NCI-H2171 (cell line): ENCODE measurements around the gene MRPL52.
A peak's percentile ranks its signal among the peaks of the same experiment; 100 is the strongest.
"Not testable (repeated sequence)": the region's sequence is repeated elsewhere in the genome, so short reads cannot be mapped to it uniquely, and the experiment has no call there.

Experiments used
- DNase-seq: peaks from one replicate; lab custom pipeline; 2025; lab: John Stamatoyannopoulos, UW

Gene MRPL52

DNA sequence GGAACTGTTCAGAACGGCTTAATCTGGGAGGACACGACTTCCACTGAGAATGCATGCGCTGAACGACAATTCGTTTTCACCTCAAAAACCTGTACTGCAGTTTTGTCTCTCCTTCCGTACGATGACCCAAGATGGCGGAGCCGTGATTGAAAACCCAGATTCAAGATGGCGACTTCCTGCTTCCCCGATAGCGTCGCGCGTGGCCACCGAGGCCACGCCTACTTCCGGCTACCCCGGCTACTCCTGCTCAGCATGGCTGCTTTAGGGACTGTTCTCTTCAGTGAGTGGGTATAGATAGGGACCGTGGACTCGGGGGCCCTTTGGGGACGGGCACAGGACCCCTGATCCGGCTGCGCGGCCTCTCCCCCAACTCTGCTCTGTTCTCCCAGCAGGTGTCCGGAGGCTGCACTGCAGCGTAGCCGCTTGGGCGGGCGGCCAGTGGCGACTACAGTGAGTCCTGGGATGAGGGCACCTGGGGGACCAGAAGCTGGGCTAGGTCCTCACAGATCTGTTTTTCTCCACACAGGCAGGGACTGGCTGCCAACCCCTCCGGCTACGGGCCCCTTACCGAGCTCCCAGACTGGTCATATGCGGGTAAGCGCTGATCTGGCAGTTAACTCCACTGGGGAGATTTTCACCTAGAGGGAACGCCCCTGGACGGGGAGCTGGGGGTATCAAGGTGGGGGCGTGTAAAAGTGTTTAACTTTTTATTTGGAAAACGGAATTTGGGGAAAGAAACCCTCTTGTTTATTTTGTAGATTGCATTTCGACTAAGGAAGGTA, at the start of gene MRPL52:
Gene MRPL52, plus strand, starts transcription at position 227 of the 782 bp plus-strand sequence. Its CDS starts 26 bp downstream, at position 253.
- DNase-seq, result peak; percentile 100

DNA sequence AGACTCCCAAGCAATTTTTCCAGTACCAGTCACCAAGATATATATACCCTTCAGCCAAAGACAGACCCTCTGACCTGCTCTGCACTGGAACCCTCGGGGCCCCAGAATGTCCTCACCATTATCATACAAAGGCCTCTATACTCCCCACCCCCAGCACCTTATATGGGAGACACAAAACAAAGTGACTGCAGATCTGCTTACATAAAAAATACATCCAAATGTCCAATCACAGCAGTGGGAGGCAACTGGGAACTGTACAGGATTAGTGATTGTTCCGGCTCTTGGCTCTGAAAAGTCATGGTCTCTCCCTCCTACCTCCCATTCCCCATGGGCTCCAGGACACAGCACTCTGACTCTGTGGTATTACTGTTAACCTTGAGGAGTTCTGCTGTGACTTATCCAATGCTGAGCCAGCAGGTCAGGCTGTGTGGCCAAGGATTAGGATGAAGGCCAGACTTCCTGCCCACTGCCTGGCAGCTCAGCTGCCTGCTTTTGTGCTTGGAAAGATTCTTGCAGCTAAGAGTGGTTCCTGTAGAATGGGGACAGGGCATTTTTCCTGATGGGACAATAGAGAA, 49.5 kb upstream of the MRPL52 start:
- no peak for DNase-seq

DNA sequence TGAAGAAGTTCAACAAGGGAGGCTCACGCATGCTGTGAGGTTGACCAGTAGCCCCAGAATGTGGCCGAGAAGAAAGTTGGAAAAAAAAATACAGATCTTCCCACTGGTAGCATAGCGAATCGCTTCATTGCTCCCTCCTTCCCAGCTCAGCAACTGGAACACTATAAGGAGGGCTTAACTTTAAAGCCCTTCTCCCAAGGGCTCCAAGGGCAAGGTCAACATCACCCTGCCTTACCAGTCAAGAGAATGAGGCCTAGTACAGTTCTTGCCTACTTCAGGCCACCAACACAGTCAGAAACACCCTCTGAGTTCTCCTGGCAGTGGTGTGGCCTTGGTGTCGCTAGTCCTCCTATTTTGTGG, 48.8 kb upstream of the MRPL52 start:
- no peak for DNase-seq

DNA sequence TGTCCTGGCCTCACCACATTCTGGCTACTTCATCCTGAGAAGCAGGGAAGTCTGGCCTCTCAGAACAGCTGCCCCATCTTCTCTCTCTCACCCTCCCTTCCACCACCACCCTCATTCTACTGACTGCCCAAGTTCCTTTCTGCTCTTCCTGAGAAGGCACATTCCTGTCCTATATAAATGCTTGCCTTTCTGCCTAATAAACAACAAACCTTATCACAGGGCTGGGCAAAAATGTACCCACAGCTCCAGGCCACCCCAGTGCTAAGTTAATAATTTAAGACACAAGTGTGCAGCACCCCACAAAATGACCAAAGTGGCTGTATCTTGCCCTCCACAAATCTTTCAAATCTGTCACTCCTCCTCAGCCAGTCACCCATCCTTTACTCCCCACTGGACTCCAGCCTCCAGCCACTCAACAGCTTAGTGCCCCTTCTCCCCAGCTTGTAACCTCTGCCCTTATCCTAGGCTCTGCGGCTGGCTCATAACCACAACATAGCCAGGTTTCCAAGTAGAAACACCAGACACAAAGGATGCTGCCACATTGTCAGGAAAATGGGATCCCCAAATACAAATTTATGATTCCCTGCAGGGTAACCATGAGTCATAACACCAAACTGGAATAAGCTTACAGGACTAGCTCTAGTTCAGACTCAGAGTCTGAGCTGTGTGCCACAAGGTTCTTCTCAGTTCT, 48.2 kb upstream of the MRPL52 start:
- DNase-seq, result no peak

DNA sequence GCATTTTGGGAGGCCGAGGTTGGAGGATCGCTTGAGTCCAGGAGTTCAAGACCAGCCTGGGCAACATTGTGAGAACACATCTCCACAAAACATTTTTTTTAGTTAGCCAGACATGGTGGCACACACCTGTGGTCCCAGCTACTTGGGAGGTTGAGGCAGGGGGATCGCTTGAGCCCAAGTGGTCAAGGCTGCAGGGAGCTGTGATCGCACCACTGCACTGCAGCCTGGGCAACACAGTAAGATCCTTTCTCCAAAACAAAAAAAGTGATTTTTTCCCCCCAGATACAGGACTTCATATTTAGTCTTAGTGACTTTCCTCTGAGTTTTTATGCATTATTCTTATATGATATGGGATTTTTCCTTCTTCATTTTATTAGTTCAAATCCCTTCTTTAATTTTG, 43.0 kb upstream of the MRPL52 start:
- no peak for DNase-seq

DNA sequence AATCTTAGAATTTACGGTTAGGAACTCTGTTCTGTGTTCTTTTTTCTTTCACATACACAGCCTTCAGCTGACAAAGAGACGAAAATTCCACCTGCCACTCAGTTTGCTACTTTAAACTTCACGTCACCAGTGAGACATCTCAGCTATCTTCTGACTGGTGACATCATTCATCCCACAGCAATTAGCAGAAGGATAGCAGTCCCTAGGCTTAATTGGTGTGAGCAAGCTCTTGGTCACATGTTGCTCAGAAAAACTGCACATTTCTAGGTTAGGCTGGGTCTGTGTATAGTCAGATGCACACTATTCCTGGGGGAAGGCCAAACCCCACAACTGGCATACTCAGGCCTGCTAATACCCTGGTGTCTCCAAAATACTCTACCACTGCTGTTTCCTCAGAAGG, 38.4 kb upstream of the MRPL52 start:
- no peak for DNase-seq

DNA sequence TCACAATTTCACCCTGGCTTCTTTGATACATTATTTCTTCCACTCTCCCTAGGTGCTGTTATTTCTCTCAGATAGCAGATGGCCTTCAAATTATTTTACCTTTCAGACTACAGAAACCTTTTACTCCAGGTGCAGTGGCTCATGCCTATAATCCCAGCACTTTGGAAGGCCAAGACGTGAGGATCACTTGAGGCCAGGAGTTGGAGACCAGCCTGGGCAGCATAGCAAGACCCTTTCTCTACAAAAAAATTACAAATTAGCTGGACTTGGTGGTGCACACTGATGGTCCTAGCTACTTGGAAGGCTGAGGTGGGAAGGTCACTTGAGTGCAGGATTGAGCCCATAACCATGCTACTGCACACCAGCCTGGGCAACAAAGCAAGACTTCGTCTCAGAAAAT, 37.5 kb upstream of the MRPL52 start:
- DNase-seq, result no peak

DNA sequence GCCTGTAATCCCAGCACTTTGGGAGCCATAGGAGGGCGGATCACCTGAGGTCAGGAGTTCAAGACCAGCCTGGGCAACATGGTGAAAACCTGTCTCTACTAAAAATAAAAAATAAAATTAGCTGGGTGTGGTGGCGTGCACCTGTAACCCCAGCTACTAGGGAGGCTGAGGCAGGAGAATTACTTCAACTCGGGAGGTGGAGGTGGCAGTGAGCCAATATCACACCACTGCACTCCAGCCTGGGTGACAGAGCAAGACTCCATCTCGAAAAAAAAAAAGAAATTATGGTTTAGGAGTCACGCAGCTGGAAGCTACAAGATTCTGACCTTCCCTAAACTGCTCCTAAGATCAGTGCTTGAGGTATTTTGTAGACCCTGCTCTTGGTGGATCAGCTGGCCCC, 36.1 kb upstream of the MRPL52 start:
- not testable (repeated sequence) for DNase-seq

DNA sequence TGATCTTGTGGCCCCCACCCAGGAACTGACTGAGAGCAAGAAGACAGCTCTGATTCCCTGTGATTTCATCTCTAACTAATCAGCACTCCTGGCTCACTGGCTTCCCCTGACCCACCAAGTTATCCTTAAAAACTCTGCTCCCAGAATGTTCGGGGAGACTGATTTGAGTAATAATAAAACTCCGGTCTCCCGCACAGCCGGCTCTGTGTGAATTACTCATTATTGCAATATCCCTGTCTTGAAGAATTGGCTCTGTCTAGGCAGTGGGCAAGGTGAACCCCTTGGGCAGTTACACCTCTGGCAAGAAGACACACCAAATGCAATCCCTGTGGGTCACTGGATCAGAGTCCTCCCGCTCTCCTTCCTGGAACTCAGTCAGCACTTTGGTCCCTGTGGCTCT, 35.7 kb upstream of the MRPL52 start:
- DNase-seq, result no peak

DNA sequence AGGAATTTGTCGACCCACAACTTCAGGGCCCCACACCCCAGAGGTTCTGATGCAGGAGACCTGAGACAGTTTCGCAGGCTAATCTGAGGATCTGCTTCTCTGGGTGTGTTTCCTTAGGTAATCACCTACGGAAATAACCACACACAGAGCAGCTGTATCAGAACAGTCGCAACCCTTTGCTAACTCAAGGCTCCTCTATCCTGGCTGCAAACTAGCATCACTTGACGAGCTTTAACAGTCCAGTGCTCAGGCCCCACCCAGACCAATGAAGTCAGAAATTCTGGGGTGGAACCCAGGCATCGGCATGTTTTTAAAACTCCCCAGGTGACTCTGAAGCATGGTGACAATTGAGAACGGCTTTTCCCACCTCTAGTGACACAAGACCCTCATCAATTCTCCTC, 35.1 kb upstream of the MRPL52 start:
- no peak for DNase-seq

DNA sequence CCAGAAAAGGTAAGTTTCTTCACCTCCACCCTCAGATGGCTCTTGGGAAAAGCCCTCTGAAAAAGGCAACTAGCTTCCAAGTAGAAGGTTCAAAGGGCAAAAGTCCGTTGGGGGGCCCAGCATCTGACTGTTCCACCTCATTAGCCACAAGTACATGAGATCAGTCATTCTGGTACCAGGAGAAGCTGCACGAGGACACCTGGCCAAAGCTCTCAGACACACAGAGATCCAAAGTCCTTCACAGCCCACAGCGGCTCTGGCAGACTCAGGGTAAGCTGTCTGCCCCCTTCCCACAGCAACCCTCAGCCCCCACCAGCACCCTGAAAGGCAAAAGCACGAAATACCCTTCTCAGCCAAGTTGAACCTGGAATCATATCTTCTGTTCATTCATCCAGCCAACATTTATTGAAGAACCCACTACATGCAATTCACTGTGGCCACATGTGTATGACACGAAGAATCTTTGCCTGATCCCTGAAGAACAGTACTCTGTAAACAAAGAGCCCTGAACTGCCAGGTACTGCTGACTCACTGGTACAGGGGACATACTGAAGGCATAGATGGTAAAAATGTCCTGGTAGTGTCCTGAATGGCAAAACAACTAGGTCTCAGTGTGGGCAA, 33.5 kb upstream of the MRPL52 start:
- DNase-seq, result no peak

DNA sequence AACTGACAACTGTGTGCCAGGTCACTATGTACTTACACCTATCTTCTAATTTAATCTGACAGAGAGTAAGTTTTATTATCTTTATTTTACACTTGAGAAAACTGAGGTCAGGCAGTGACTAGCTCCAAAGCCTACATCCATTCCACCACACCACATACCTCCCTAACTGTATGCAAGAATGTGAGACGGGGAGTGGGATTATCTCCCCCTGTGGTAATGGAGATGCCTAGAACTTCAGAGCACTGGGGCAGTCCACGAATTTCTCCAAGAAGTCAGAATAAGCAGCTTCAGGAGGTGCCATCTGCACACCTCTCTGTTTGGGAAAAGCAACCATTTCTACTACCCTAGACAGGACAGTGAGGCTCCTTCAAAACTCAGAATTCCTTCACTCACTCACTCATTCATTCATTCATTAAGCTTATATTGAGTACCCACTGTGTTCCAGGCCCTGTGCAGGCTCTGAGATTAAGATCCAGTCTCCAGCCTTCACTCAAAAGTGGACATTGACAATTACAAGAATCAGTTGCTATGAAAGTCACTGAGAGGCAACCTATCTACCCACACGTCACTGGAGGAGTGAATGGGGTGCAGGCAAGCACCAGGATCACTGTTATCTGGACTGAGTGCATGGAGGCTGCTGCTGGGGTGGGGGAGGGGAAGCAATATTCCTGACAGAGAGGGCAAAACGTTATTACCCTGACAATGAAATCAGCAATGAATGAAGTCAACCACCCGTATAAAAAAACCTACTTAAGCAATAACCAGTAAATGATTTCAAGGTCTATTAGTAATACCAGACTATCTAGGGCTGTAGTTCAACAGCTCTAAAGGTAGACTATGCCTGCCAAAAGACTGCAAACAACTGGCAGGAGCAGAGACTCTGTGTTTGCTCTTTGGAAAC, 32.4 kb upstream of the MRPL52 start:
- DNase-seq, result no peak

DNA sequence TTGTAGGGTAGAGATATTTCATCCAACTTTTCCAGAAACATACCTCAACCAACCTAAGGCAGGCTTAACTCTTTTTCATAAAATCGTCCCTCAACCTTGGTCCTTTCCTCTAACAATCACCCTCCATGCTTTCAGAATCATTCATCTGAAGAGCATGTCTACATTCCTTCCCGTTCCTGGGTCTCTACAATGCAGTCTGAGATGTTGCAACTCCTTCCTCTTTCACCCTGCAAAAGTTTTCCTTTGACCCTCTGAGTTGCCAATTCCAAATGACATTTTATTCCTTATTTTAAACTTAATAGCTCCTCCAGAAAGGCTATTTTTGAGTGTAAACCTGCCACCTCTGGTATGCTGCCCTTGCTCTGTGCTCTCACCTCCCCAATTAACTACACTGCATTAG, 31.2 kb upstream of the MRPL52 start:
- DNase-seq, result no peak

DNA sequence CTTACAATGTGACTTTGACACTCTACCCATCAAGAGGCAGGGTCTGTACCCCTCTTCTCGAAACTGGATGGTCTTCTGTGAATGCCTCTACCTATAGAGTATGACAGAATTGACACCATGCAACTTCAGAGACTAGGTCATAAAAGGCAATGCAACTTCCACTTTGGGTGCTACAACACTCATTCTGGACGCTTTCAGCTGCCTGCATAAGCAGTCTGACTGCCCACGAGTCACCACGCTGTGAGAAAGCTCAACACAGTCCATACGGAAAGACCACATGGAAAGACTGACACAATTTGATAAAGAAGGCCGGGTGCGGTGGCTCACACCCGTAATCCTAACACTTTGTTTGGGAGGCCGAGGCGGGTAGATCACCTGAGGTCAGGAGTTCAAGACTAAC, 29.3 kb upstream of the MRPL52 start:
- no peak for DNase-seq

DNA sequence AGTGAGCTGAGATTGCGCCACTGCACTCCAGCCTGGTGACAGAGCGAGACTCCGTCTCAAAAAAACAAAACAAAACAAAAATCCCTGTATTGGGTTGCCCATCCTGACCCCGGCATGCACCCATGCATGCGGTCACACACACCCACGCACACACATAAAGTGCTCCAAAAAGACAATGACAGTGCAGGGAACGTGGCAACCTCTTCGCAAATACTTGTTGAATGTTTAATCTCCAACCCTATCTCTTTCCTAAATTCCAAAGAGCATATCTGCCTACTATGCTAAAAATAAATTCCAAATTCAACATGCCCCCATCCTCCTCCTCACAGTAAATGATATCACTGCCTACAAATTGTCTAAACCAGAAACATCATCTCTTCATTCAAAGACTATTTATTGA, 28.0 kb upstream of the MRPL52 start:
- no peak for DNase-seq

DNA sequence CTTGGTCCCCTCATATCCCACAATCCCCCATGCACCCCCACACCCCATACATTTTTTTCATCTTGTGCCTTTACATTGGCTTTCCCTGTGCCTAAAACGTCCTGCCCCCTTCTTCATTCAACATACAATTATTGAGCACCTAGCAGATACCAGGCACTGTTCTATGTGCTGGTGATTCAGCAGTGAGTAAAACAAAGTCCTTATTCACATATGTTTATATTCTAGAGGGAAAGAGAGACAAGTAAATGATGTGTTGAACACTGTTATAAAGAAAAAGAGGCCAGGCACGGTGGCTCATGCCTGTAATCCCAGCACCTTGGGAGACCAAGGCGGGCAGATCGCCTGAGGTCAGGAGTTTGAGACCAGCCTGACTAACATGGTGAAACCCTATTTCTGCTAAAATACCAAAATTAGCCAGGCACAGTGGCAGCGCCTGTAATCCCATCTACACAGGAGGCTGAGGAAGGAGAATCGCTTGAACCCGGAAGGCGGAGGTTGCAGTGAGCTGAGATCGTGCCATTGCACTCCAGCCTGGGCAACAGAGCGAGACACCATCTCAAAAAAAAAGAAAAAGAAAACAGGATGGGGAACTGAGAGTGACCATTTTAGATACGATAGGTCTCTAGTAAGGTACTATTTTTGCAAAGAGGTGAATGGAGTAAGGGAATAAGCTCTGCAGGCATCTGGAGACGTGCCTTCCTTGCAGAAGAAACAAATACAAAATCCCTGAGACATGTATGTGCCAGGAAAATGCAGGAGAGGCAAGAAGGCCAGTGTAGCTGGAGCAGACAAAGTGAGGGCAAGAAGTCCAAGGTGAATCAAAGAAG, 26.6 kb upstream of the MRPL52 start:
- no peak for DNase-seq

DNA sequence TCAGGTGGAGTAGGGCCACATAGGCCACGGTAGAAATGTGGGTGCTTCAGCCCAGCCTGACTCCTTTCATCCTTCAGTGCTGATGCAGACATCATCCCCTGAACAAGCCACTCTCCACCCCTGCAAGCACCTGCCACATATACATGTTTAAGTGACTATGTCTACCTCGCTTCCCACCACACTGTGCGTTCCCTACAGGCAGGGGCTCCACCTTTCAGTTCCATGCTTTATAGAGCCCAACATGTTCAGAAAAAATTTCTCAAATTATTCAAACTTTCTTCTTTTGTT, 26.1 kb upstream of the MRPL52 start:
- DNase-seq, result no peak

DNA sequence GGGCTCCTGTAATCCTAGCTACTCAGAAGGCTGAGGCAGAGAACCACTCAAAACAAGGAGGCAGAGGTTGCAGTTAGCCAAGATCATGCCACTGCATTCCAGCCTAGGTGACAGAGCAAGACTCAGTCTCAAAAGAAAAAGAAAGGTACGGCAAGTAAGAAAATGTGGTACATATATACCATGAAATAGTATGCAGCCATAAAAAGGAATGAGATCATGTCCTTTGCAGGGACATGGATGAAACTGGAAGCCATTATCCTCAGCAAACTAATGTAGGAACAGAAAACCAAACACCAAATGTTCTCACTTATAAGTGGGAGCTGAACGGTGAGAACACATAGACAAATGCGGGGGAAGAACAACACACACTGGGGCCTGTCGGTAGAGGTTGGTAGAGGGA, 24.5 kb upstream of the MRPL52 start:
- DNase-seq, result not testable (repeated sequence)

DNA sequence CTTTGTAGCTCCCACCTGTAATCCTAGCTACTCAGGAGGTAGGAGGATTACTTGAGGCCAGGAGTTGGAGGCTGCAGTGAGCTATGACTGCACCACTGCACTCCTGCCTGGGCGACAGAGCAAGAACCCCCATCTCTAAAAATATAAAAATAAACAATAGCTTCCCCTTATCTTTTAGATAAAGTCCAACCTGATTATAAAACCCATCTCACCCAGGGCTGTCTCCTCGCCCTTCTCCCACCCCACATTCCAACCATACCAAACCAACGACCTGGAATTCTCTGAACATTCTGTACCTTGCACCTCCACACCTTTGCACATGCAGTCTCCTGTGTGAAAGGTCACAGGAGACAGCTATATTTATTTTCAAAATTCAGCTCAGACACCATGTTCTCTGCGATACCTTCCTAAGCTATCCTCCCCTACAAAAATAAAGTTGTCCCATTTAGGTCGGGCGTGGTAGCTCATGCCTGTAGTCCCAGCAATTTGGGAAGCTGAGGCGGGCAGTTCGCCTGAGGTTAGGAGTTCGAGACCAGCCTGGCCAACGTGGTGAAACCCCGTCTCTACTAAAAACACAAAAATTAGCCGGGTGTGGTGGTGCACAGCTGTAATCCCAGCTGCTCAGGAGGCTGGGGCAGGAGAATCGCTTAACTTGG, 22.1 kb upstream of the MRPL52 start:
- DNase-seq, result no peak

DNA sequence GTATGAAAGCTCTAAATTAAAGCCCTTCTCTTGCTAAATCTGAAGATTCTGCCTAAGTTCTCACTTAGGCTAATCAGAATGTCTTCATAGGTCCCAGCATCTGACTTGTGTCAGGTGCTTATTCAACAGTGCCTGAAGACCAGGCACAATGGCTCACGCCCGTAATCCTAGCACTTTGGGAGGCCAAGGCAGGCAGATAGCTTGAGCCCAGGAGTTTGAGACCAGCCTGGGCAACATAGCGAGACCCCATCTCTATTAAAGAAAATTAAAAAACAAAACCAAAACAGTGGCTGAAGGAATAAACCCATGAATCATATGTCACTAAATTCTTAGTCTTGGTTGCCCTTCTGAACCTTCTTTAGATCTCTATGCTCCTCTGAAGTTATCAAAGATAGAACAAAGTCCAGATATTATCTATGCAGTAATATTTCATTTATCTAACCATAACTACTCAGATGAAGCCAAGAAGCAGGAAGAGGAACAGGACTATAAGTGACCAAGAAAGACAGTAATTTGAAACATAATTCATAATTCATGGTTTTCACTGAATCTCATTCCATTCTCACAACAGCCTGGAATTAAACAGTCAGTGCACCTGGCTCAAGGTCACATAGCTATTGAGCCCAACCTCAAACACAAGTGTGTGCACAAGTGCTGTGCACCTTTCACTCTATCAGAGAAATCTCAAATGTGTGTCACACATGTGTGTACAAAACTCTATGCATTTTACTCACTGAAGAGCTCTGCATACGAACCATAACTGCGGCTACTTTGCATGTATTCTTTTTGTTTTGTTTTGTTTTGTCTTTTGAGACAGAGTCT, 21.1 kb upstream of the MRPL52 start:
- DNase-seq, result no peak
